HG02981 (cell line): Measurements from ENCODE around the gene NCOA7.

ENCODE experiments used
- ATAC-seq: cut with Tn5 transposase; IDR thresholded peaks from one replicate; pipeline ENCODE4 v1.9.1; 2021; ENCODE audit warnings: mild to moderate bottlenecking, moderate library complexity; ENCODE audit not compliant: unreplicated experiment

NCOA7 gene

GRCh38 chr6:125810445-125810844 is 19.7 kb downstream of the NCOA7 start:
- no peak for ATAC-seq

GRCh38 chr6:125811259-125811658 is 20.5 kb downstream of the NCOA7 start:
- ATAC-seq: no peak

- ATAC-seq: no peak
These were observed 21.9 kb downstream of the NCOA7 start for GRCh38 chr6:125812394-125813292.

- ATAC-seq: no peak
These were observed 23.7 kb downstream of the NCOA7 start for GRCh38 chr6:125814481-125814880.

GRCh38 chr6:125815080-125815910 is 24.5 kb downstream of the NCOA7 start:
- no peak for ATAC-seq

GRCh38 chr6:125816828-125817280 is 26.1 kb downstream of the NCOA7 start:
- ATAC-seq: no peak

- ATAC-seq: no peak
These were observed 27.5 kb downstream of the NCOA7 start for GRCh38 chr6:125818225-125818657.

GRCh38 chr6:125818772-125819260 is 28.1 kb downstream of the NCOA7 start:
- ATAC-seq: no peak

GRCh38 chr6:125819535-125820326 is 29.0 kb downstream of the NCOA7 start:
- no peak for ATAC-seq

- no peak for ATAC-seq
These were observed 31.1 kb downstream of the NCOA7 start for GRCh38 chr6:125821825-125822281.

- ATAC-seq: no peak
These were observed 32.4 kb downstream of the NCOA7 start for GRCh38 chr6:125823180-125823579.

- no peak for ATAC-seq
These were observed 34.4 kb downstream of the NCOA7 start for GRCh38 chr6:125824946-125825771.

- ATAC-seq: no peak
These were observed 36.1 kb downstream of the NCOA7 start for GRCh38 chr6:125826695-125827463.

- no peak for ATAC-seq
These were observed 37.1 kb downstream of the NCOA7 start for GRCh38 chr6:125827788-125828320.

- ATAC-seq: no peak
These were observed 37.8 kb downstream of the NCOA7 start for GRCh38 chr6:125828476-125829039.

- ATAC-seq: peak; percentile 31
These were observed 38.7 kb downstream of the NCOA7 start for GRCh38 chr6:125829433-125829832.

GRCh38 chr6:125831659-125832058 is 40.9 kb downstream of the NCOA7 start:
- ATAC-seq: peak; percentile 30

- ATAC-seq: no peak
These were observed 41.8 kb downstream of the NCOA7 start for GRCh38 chr6:125832391-125833117.
